A673 (cell line): ENCODE measurements around the gene STAB2. TPM values are rescaled to one million over a fixed set of nuclear protein-coding genes. Genes with fewer than 3 reads are reported as not detected.

Experiments
- BruUV-seq: library from RNA; stranded (reverse); fragments of 400-500 nt; replicated peaks from 2 replicates; lab custom pipeline; 2021; lab: Mats Ljungman, UMichigan
- CTCF ChIA-PET: fragments of 300-600 bp; sonication (Branson Sonifier 250); formaldehyde crosslinking; loops from one replicate; lab custom pipeline; 2022; ENCODE audit warnings: antibody characterized with exemption; lab: Charles Lee
- POLR2A ChIA-PET: fragments of 300-600 bp; sonication (Branson Sonifier 250); formaldehyde crosslinking; loops from one replicate; lab custom pipeline; 2022; ENCODE audit warnings: antibody characterized with exemption; ENCODE audit not compliant: low non-redundant PET; lab: Charles Lee
- DNase-seq: peaks from one replicate; pipeline ENCODE4 v3.0.0-alpha.2; 2015; ENCODE audit warnings: low spot score
- H3K27ac ChIP-seq: fragments of 200-600 bp; sonication (generic); 2 replicates; pipeline ENCODE4 v1.5.1; 2016; ENCODE audit warnings: mixed run types, low read depth, mild to moderate bottlenecking, mixed read lengths, antibody characterized with exemption, low read length; ENCODE audit not compliant: poor library complexity, severe bottlenecking
- H3K27me3 ChIP-seq: fragments of 200-600 bp; sonication (generic); replicated peaks from 2 replicates; pipeline ENCODE4 v1.6.1; 2017; ENCODE audit warnings: mixed run types, low read depth, mild to moderate bottlenecking, mixed read lengths, antibody characterized with exemption, low read length; ENCODE audit not compliant: insufficient read depth, poor library complexity
- H3K36me3 ChIP-seq: fragments of 200-600 bp; sonication (generic); 2 replicates; pipeline ENCODE4 v1.6.1; 2016; ENCODE audit warnings: mixed run types, mild to moderate bottlenecking, mixed read lengths, antibody characterized with exemption, low read length; ENCODE audit not compliant: insufficient read depth, poor library complexity, severe bottlenecking
- H3K4me1 ChIP-seq: fragments of 200-600 bp; sonication (generic); 2 replicates; pipeline ENCODE4 v1.6.1; 2017; ENCODE audit warnings: mixed run types, mild to moderate bottlenecking, mixed read lengths, antibody characterized with exemption, low read length; ENCODE audit not compliant: insufficient read depth, poor library complexity, severe bottlenecking
- H3K4me3 ChIP-seq: fragments of 200-600 bp; sonication (generic); 2 replicates; pipeline ENCODE4 v1.5.1; 2016; ENCODE audit warnings: low read depth, mixed run types, mild to moderate bottlenecking, mixed read lengths, low read length; ENCODE audit not compliant: poor library complexity, severe bottlenecking
- H3K9me3 ChIP-seq: fragments of 200-600 bp; sonication (generic); 2 replicates; pipeline ENCODE4 v1.6.1; 2016; ENCODE audit warnings: mixed run types, low read depth, mild to moderate bottlenecking, mixed read lengths, antibody characterized with exemption, low read length; ENCODE audit not compliant: poor library complexity, severe bottlenecking
- CTCF ChIP-seq: fragments of 300-800, 200-600 bp; sonication (generic); conservative IDR thresholded peaks from 2 replicates; pipeline ENCODE4 v1.5.1; 2017; ENCODE audit warnings: low read depth, mild to moderate bottlenecking, antibody characterized with exemption, low read length, moderate library complexity, mixed read lengths
- EZH2 ChIP-seq: fragments of 200-600 bp; sonication (generic); IDR thresholded peaks from 2 replicates; pipeline ENCODE4 v1.6.1; 2017; ENCODE audit warnings: borderline replicate concordance, low read depth, mild to moderate bottlenecking, mixed read lengths, antibody characterized with exemption, low read length; ENCODE audit not compliant: poor library complexity, severe bottlenecking
- intact Hi-C: fragments of 100-400 bp; cut with micrococcal nuclease; formaldehyde crosslinking; loops from one replicate; pipeline ENCODE4 v1.10.0; 2022; ENCODE audit not compliant: unreplicated experiment
- total RNA-seq: library from RNA; stranded (reverse); gene quantifications from 2 replicates; pipeline ENCODE4 v1.2.3, GENCODE V29; 2021

The STAB2 gene
- total RNA-seq, 1 experiment from 2014 or later = not detected

GRCh38 chr12:103801709-103802585, 214.9 kb downstream of the STAB2 start:
- Histone ChIP-seq H3K4me3 (no peak overlapping the region), H3K9me3 (peaks cover 6% of the 10 kb centered on the region), H3K36me3 (peaks cover 7% of the 10 kb centered on the region), H3K4me1 (peaks cover 50% of the 10 kb centered on the region), H3K27me3 (no peaks in the 10 kb centered on the region), H3K27ac (peak overlapping the region; percentile 31)
- intact Hi-C loops = loop anchor here (5.0 kb wide), 1 partner anchor 35 kb away; no protein-coding TSS in a partner anchor
- BruUV-seq = no TSS peak
- CTCF ChIA-PET = no interaction called here
- TF ChIP-seq CTCF (no peak), EZH2 (no peak)
- POLR2A ChIA-PET = no interaction called here
- DNase-seq = no peak

- ChIA-PET CTCF (no interaction called here), POLR2A (no interaction called here)
- peaks cover 44% of the 10 kb centered on the region for H3K4me1 ChIP-seq
- intact Hi-C loops = loop anchor here (5.0 kb wide), 1 partner anchor 35 kb away; no protein-coding TSS in a partner anchor
- no peak for TF ChIP-seq CTCF
- no peak for TF ChIP-seq EZH2
- no TSS peak for BruUV-seq
- no peaks in the 10 kb centered on the region for H3K27me3 ChIP-seq
- DNase-seq = no peak
- H3K27ac ChIP-seq = peak overlapping the region; percentile 31
- no peak overlapping the region for H3K4me3 ChIP-seq
- peaks cover 7% of the 10 kb centered on the region for H3K36me3 ChIP-seq
- peaks cover 6% of the 10 kb centered on the region for H3K9me3 ChIP-seq
These were observed 215.5 kb downstream of the STAB2 start for GRCh38 chr12:103802586-103802886.

- ChIA-PET CTCF (no interaction called here), POLR2A (no interaction called here)
- H3K9me3 ChIP-seq = peaks cover 5% of the 10 kb centered on the region
- intact Hi-C loops = loop anchor here (5.0 kb wide), 1 partner anchor 33 kb away; no protein-coding TSS in a partner anchor
- no peak for DNase-seq
- H3K4me1 ChIP-seq = peaks cover 35% of the 10 kb centered on the region
- H3K27me3 ChIP-seq = no peaks in the 10 kb centered on the region
- TF ChIP-seq CTCF = no peak
- no peak for TF ChIP-seq EZH2
- no peak overlapping the region for H3K4me3 ChIP-seq
- BruUV-seq = no TSS peak
- H3K27ac ChIP-seq = no peak overlapping the region
- peaks cover 3% of the 10 kb centered on the region for H3K36me3 ChIP-seq
These were observed 216.8 kb downstream of the STAB2 start for GRCh38 chr12:103803847-103804246.
